ENCODE measurements around the gene NOM1.

Gene NOM1

DNA sequence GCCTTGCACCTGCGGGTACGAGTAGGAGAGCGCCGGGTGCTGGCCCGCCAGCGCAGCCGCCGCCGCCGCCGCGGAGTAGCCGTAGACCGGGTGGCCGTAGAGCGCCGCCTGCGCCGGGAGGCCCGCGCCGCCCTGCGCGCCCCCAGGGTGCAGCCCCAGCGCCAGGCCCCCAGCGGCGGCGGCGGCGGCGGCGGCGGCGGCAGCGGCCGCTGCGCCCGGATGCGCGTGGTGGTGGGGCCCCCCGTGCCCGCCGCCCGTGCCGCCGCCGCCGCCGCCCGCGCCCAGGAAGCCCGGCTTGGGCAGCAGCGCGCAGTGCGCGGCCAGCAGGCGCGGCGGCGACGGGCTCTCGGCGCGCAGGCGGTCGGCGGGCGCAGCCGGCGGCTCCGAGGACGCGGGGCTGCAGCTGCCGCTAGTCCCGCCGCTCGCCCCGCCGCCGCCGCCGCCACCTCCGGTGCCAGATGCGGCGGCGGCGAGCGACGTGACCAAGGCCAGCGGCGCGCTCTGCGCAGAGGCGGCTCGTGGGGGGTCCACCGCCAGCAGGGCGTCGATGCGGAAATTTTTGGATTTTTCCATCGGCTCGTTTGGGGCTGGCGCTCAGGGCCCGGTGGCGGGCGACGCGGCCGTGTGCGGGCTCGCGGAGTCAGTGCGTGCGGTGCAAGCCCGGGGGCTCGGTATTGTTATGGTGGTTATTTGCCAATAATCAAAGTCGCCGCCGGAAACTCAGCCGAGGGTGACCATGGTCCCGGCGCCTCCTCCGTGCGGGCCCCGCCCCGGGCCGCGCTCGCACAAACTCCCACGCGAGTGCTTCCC, 60.5 kb downstream of the NOM1 start:
- H3K4me3 ChIP-seq (ENCODE audit: insufficient read depth, low read depth, low read length) = peak overlapping the region; percentile 39
- H3K9me3 ChIP-seq (ENCODE audit: control insufficient read depth, low read length) = no peaks in the 10 kb centered on the region
- WGBS, 2 experiments = 1% methylated on average over 130 of the region's 130 CpGs
- no peaks in the 10 kb centered on the region for H3K36me3 ChIP-seq (ENCODE audit: control insufficient read depth, insufficient read depth, low read length)
- peaks cover 3% of the 10 kb centered on the region for H3K4me1 ChIP-seq (ENCODE audit: control insufficient read depth, insufficient read depth, low read length)
- H3K27me3 ChIP-seq (ENCODE audit: control insufficient read depth, insufficient read depth, low read length, poor library complexity, severe bottlenecking) = peaks cover 99% of the 10 kb centered on the region
- H3K27ac ChIP-seq (ENCODE audit: insufficient read depth, low read depth, low read length, poor library complexity, severe bottlenecking) = no peak overlapping the region

DNA sequence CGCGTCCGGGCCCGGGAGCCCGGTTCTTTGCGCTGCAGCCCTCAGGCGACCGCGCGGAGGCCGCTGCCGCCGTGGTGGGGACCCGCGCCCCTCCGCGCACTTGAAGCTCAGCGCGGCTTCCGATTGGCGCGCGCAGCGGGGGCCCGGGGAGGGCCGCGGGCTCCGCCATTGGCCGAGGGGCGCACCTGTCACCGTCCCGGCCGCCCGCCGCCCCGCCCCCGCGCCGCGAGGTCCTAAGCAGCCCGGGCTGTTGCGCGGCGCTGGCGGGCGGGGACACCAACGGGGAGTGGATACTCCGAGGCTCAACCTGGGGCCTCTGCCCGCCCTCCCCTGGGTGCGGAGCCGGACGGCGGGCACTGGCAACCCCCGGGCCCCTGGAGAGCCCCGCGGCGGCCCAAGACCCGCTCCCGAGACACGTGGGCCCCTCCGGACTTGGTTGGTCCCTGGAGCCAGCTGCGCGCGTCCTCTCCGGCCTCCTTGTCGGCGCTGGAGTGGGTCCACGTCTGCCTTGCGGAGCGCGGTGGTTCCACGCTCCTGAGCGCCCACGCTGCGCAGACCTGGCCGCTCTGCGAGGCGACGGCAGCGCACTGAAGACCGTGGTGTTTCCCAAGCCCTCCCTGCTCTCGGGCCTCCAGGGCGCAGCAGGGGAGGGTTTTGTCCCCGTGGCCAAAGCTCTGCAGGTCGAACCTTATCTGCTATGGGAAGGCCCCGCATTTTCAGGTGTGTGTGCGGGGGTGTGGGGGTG, 61.2 kb downstream of the NOM1 start, which contains the start of gene MNX1:
MNX1 (minus strand) TSS at position 76 of the 745 bp plus-strand sequence. CDS start 313 bp downstream, outside the sequence.
- H3K36me3 ChIP-seq (ENCODE audit: control insufficient read depth, insufficient read depth, low read length) = no peaks in the 10 kb centered on the region
- H3K27ac ChIP-seq (ENCODE audit: insufficient read depth, low read depth, low read length, poor library complexity, severe bottlenecking) = no peak within 1 kb of the TSS
- peak within 1 kb of the TSS; percentile 39 for H3K4me3 ChIP-seq (ENCODE audit: insufficient read depth, low read depth, low read length)
- 0% methylated on average over 87 of the region's 87 CpGs for WGBS, 2 experiments
- H3K4me1 ChIP-seq (ENCODE audit: control insufficient read depth, insufficient read depth, low read length) = peaks cover 3% of the 10 kb centered on the region
- no peaks in the 10 kb centered on the region for H3K9me3 ChIP-seq (ENCODE audit: control insufficient read depth, low read length)
- peaks cover 99% of the 10 kb centered on the region for H3K27me3 ChIP-seq (ENCODE audit: control insufficient read depth, insufficient read depth, low read length, poor library complexity, severe bottlenecking)

DNA sequence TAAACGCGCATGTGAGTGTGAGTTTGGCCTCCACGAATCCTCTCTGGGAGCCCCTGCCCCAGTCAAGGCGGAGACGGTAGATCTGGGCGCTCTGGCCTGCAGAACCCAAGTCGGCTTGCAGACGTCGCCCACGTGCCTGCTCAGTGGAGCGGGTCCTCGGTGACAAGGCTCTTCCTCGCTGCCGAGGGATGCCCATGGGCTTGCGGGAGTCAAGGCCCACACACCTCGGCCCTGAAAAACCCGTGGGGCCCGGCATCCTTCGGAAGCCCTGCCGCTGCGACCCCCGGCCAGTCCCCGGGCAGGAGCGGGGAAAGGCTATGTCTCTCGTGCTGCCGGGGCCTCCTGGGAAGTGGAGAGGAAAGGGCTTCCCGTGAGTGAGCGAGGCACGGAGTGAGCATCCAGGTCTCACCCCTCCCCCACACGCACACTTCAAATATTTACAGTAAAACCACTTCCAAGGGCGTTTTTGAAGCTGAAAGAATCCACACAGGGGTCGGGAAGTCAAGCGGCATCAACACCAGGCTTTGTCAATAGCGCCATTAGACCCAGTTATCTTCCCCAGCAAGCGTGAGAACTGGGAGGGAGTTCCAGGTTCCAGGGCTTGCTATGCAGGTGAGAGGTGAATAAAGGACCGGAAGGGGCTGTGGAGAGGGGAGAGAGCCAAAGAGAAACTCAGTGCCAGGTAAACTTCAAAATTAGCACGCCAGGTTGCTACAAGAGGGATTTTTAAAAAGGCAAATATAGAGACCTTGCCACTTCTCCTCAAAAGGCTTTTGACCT, 62.0 kb downstream of the NOM1 start:
- H3K4me3 ChIP-seq (ENCODE audit: insufficient read depth, low read depth, low read length) = peak overlapping the region; percentile 39
- 2% methylated on average over 37 of the region's 37 CpGs for WGBS, 2 experiments

DNA sequence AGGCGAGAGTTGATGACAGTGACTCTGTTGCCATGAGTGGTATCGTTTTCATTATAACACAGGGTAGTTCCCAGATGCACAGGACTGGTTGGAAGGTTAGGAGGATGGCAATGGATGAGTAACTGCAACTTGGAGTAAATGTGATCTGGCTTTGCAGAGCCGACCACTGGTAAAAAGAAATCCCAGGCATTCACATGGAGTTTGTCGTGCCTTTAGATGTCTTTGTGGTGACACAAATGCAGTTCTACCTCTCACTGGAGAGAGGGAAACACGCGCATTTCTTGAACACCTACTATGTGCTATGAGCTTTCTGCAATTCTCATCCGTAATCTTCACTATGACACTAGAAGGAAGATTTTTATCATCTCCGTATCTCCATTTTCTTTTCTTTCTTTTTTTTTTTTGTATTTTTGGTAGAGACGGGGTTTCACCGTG, 62.6 kb downstream of the NOM1 start:
- Histone ChIP-seq H3K4me1 (ENCODE audit: control insufficient read depth, insufficient read depth, low read length) (peaks cover 3% of the 10 kb centered on the region), H3K36me3 (ENCODE audit: control insufficient read depth, insufficient read depth, low read length) (no peaks in the 10 kb centered on the region), H3K27ac (ENCODE audit: insufficient read depth, low read depth, low read length, poor library complexity, severe bottlenecking) (no peak overlapping the region), H3K9me3 (ENCODE audit: control insufficient read depth, low read length) (no peaks in the 10 kb centered on the region), H3K4me3 (ENCODE audit: insufficient read depth, low read depth, low read length) (no peak overlapping the region), H3K27me3 (ENCODE audit: control insufficient read depth, insufficient read depth, low read length, poor library complexity, severe bottlenecking) (peaks cover 99% of the 10 kb centered on the region)
- 20 to 23% methylated on average over 9 to 10 of the region's 10 CpGs for WGBS, 2 experiments

More for the DNA sequence above, 62.0 kb downstream of the NOM1 start:
- H3K4me1 ChIP-seq (ENCODE audit: control insufficient read depth, insufficient read depth, low read length) = peaks cover 3% of the 10 kb centered on the region
- no peaks in the 10 kb centered on the region for H3K9me3 ChIP-seq (ENCODE audit: control insufficient read depth, low read length)
- no peaks in the 10 kb centered on the region for H3K36me3 ChIP-seq (ENCODE audit: control insufficient read depth, insufficient read depth, low read length)
- no peak overlapping the region for H3K27ac ChIP-seq (ENCODE audit: insufficient read depth, low read depth, low read length, poor library complexity, severe bottlenecking)
- H3K27me3 ChIP-seq (ENCODE audit: control insufficient read depth, insufficient read depth, low read length, poor library complexity, severe bottlenecking) = peaks cover 99% of the 10 kb centered on the region

DNA sequence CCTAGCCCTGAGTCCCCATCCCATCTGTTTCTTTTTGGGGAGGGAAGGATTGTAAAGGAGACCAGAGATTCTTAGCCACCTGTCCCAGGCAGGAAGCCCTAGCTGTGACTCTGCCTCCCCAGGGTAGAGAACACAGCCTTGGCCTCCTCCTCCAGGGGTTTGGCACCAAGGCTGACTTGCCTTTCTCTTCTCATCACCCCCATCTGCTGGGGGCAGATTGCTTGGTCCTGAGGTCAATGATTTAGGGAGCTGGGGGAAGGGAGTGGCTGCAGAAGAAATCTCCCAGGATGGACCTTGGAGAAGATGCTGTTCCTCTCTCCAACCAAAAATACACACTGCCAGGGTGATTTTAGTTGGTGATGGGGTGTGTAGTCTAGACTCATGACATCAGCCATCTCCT, 63.6 kb downstream of the NOM1 start:
- no peaks in the 10 kb centered on the region for H3K36me3 ChIP-seq (ENCODE audit: control insufficient read depth, insufficient read depth, low read length)
- H3K4me3 ChIP-seq (ENCODE audit: insufficient read depth, low read depth, low read length) = no peak overlapping the region
- H3K9me3 ChIP-seq (ENCODE audit: control insufficient read depth, low read length) = no peaks in the 10 kb centered on the region
- peaks cover 99% of the 10 kb centered on the region for H3K27me3 ChIP-seq (ENCODE audit: control insufficient read depth, insufficient read depth, low read length, poor library complexity, severe bottlenecking)
- peaks cover 3% of the 10 kb centered on the region for H3K4me1 ChIP-seq (ENCODE audit: control insufficient read depth, insufficient read depth, low read length)
- H3K27ac ChIP-seq (ENCODE audit: insufficient read depth, low read depth, low read length, poor library complexity, severe bottlenecking) = no peak overlapping the region

DNA sequence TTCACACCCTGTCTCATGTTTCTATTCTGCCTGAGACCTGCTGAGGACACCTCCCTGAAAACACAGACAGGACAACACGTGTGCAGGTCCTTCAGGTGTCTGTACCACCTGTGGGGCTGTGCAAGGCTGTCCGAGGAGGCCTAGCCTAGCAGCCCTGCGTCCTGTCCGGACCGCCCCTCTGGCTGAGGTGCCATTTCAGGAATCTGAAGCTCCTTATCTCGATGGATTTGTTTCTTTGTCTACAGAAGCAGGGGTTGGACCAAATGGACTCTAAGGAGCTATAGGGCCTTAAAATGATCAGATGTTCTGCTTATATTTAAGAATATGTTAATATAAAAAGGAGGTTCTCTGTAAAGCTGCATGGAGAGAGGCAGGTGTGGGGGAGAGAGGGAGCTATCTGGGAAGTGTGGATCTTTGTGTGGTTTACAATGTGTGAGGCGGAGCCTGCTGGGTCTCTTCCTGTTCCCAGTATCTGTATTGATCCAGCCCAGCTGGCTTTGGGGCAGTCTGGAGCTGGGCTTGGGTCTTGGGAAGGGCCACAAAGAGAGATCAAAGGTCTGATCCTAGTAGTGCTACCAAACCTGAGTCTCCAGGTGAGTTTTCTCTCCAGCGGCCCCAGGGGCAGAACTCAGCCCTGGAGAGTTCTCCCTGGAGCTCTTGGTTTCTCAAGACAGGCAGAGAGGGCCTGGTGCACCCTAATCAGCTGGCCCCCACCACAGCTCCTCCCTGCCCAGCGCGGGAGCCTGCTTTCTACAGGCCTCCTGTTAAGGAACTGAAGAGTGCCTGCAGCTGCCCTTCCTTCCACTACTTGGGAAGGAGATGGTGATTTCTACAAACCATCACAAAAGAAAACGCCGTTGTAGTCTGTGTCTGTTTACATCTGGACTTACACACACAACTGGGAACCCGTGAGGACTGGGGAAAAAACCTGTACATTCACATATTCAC, 64.4 kb downstream of the NOM1 start:
- Histone ChIP-seq H3K4me3 (ENCODE audit: insufficient read depth, low read depth, low read length) (no peak overlapping the region), H3K27me3 (ENCODE audit: control insufficient read depth, insufficient read depth, low read length, poor library complexity, severe bottlenecking) (peaks cover 99% of the 10 kb centered on the region), H3K27ac (ENCODE audit: insufficient read depth, low read depth, low read length, poor library complexity, severe bottlenecking) (no peak overlapping the region), H3K9me3 (ENCODE audit: control insufficient read depth, low read length) (no peaks in the 10 kb centered on the region), H3K4me1 (ENCODE audit: control insufficient read depth, insufficient read depth, low read length) (peaks cover 5% of the 10 kb centered on the region), H3K36me3 (ENCODE audit: control insufficient read depth, insufficient read depth, low read length) (no peaks in the 10 kb centered on the region)
- 11 to 22% methylated on average over 13 of the region's 13 CpGs for WGBS, 2 experiments

DNA sequence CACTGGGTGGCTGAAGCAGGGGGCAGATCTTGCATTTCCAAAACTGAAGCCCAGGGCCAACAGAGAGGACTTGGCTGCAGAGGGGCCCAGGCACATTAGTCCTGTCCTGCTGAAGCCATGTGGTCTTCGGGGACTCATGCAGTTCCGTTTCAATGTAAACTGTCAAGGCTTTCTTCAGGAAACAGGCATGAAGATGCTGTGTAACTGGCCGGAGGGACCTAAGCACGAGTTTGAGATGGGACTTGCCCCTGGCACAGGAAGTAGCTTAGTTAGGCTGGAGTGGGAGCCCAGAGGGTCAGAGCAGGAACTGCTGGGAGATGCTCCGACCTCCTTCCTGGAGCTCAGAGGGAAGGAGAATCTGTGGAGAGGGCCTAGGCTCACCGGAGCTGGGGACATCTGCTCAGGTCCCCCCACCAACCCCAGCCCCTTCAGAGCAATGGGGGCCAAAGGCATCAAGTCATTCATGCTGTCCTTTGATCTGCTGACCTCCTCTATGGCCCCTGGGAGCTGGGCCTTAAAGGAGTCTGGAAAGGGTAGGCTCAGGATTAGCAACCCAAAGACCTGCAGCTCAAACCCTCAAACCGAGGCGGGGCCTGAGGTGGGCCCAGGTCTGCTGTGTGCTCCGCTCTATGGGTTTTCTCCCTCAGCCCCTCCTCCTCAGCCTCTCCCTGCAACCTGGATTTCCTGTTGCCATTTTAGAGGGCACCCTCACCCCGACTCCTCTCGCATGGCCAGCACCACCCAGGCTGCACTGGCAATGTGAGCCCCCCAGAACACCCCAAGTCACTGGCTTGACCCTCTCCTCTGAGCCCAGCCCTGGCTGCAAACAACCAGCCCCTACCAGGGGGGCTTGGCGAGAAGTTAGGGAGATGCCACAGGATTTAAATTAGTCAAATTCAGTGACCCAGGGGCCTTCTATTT, 65.4 kb downstream of the NOM1 start:
- Histone ChIP-seq H3K27ac (ENCODE audit: insufficient read depth, low read depth, low read length, poor library complexity, severe bottlenecking) (no peak overlapping the region), H3K4me1 (ENCODE audit: control insufficient read depth, insufficient read depth, low read length) (peaks cover 6% of the 10 kb centered on the region), H3K27me3 (ENCODE audit: control insufficient read depth, insufficient read depth, low read length, poor library complexity, severe bottlenecking) (peaks cover 100% of the 10 kb centered on the region), H3K36me3 (ENCODE audit: control insufficient read depth, insufficient read depth, low read length) (no peaks in the 10 kb centered on the region), H3K9me3 (ENCODE audit: control insufficient read depth, low read length) (no peaks in the 10 kb centered on the region), H3K4me3 (ENCODE audit: insufficient read depth, low read depth, low read length) (no peak overlapping the region)
- WGBS, 2 experiments = 30 to 36% methylated on average over 12 of the region's 12 CpGs

DNA sequence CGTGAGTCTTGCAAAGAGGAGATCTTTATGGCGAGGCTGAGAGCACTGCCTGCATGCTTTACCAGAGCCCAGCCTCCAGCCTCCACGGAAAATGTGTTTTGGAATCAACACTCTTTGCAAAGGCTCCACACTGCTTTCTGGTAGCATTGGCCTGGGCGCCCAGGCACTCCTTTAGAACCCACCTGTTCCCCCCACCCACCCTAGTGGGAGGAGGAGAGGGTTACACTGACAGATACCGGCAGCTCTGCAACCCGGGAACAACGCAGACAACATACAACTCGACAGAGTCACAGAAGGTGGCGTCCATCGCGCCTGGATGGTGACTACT, 66.5 kb downstream of the NOM1 start:
- no peak overlapping the region for H3K27ac ChIP-seq (ENCODE audit: insufficient read depth, low read depth, low read length, poor library complexity, severe bottlenecking)
- no peaks in the 10 kb centered on the region for H3K9me3 ChIP-seq (ENCODE audit: control insufficient read depth, low read length)
- WGBS, 2 experiments = 3% methylated on average over 10 to 11 of the region's 11 CpGs
- no peaks in the 10 kb centered on the region for H3K36me3 ChIP-seq (ENCODE audit: control insufficient read depth, insufficient read depth, low read length)
- peaks cover 9% of the 10 kb centered on the region for H3K4me1 ChIP-seq (ENCODE audit: control insufficient read depth, insufficient read depth, low read length)
- no peak overlapping the region for H3K4me3 ChIP-seq (ENCODE audit: insufficient read depth, low read depth, low read length)
- H3K27me3 ChIP-seq (ENCODE audit: control insufficient read depth, insufficient read depth, low read length, poor library complexity, severe bottlenecking) = peaks cover 100% of the 10 kb centered on the region

Measured in ectodermal cell (in vitro differentiated cells).